A549 (cell line): ENCODE results near the gene AFF1. TPM values are rescaled to one million over a fixed set of nuclear protein-coding genes. Genes with fewer than 3 reads are reported as not detected.

ENCODE experiments used
- ATAC-seq, 2 experiments: fragments of 200-7000 bp in 1 of 2; fragments of >200 bp in 1 of 2; cut with Nextera tagmentation in 1 of 2; cut with Tn5 transposase in 1 of 2; 3 replicates each; pipeline versions ENCODE4 v1.8.0 to v1.9.1; 2018 to 2020; ENCODE audit warnings: mild to moderate bottlenecking in 1 of 2, moderate library complexity in 1 of 2
- CTCF ChIA-PET: fragments of 300-600 bp; sonication (Branson Sonifier 250); formaldehyde crosslinking; extraction: SDS; loops from one replicate; lab custom pipeline; 2021; ENCODE audit warnings: antibody characterized with exemption, inconsistent platforms; lab: Yijun Ruan, JAX
- POLR2A ChIA-PET: fragments of 350-600 bp; formaldehyde crosslinking; extraction: SDS; loops from one replicate; lab custom pipeline; 2021; ENCODE audit warnings: antibody characterized with exemption, inconsistent platforms; lab: Yijun Ruan, JAX
- DNase-seq, 2 experiments: peaks; one replicate each; pipeline versions ENCODE4 v3.0.0 to v3.0.0-alpha.2; 2011 to 2016; ENCODE audit warnings: low read depth in 1 of 2, low spot score in 1 of 2
- FAIRE-seq: peaks from 2 replicates; lab custom pipeline; 2011; peaks lifted over from hg19 to GRCh38; lab: Jason Lieb, UNC
- H3K27ac ChIP-seq, 2 experiments: fragments of >200 bp; sonication (Bioruptor Twin); formaldehyde crosslinking; 3 replicates each; pipeline ENCODE4 v1.5.1; 2016 to 2017
- H3K4me1 ChIP-seq: fragments of >200 bp; sonication (Bioruptor Twin); formaldehyde crosslinking; 3 replicates; pipeline ENCODE4 v1.6.1; 2016
- H3K4me2 ChIP-seq: fragments of >200 bp; sonication (Bioruptor Twin); formaldehyde crosslinking; 3 replicates; pipeline ENCODE4 v1.6.1; 2016
- H3K4me3 ChIP-seq: fragments of >200 bp; sonication (Bioruptor Twin); formaldehyde crosslinking; 3 replicates; pipeline ENCODE4 v1.5.1; 2016
- H3K9me3 ChIP-seq: fragments of >200 bp; sonication (Bioruptor Twin); formaldehyde crosslinking; 3 replicates; pipeline ENCODE4 v1.6.1; 2016
- BHLHE40 ChIP-seq: IDR thresholded peaks from 2 replicates; pipeline ENCODE4 v1.6.1; 2012; ENCODE audit warnings: low read depth, low read length, inconsistent platforms
- CHD4 ChIP-seq: fragments of 200-600 bp; sonication (generic); IDR thresholded peaks from 2 replicates; pipeline ENCODE4 v1.6.1; 2016; ENCODE audit warnings: antibody characterized with exemption, mild to moderate bottlenecking, borderline replicate concordance
- ESRRA ChIP-seq: fragments of 150-350 bp; IDR thresholded peaks from 2 replicates; pipeline ENCODE4 v1.6.1; 2014; ENCODE audit warnings: mild to moderate bottlenecking, low read length, borderline replicate concordance
- HEYL ChIP-seq: fragments of 250-450 bp; sonication (Bioruptor Pico); IDR thresholded peaks from 2 replicates; pipeline ENCODE4 v1.8.0; 2021; ENCODE audit warnings: mild to moderate bottlenecking, moderate library complexity
- HOXA7 ChIP-seq: fragments of 250-450 bp; sonication (Bioruptor Pico); IDR thresholded peaks from 2 replicates; pipeline ENCODE4 v1.5.0; 2020; ENCODE audit warnings: mild to moderate bottlenecking, moderate library complexity
- HOXB5 ChIP-seq: fragments of 250-450 bp; sonication (Bioruptor Pico); IDR thresholded peaks from 2 replicates; pipeline ENCODE4 v1.5.0; 2020; ENCODE audit warnings: mild to moderate bottlenecking, moderate library complexity
- JUNB ChIP-seq: fragments of >200 bp; sonication (Bioruptor Twin); formaldehyde crosslinking; IDR thresholded peaks from 2 replicates; pipeline ENCODE4 v1.6.1; 2016
- KDM1A ChIP-seq: fragments of 200-600 bp; sonication (generic); IDR thresholded peaks from 2 replicates; pipeline ENCODE4 v1.6.1; 2016; ENCODE audit warnings: low read depth, mild to moderate bottlenecking
- MAZ ChIP-seq: fragments of 150-350 bp; IDR thresholded peaks from 2 replicates; pipeline ENCODE4 v1.6.1; 2014; ENCODE audit warnings: antibody characterized with exemption, low read depth, low read length, borderline replicate concordance
- POLR2AphosphoS2 ChIP-seq: conservative IDR thresholded peaks from 2 replicates; pipeline ENCODE4 v1.6.1; 2012; ENCODE audit warnings: low read length, improper control_type of control experiment, inconsistent platforms
- RAD21 ChIP-seq, 2 experiments: fragments of >200 bp in 1 of 2; sonication (Bioruptor Twin) in 1 of 2; formaldehyde crosslinking in 1 of 2; IDR thresholded peaks in 1 of 2; conservative IDR thresholded peaks in 1 of 2; 2 replicates in 1 of 2; 3 replicates in 1 of 2; pipeline ENCODE4 v1.6.1; 2012 to 2018; ENCODE audit warnings: inconsistent platforms in 1 of 2
- RARB ChIP-seq: fragments of 250-450 bp; sonication (Bioruptor Pico); IDR thresholded peaks from 2 replicates; pipeline ENCODE4 v1.8.0; 2021; ENCODE audit warnings: mild to moderate bottlenecking, moderate library complexity
- RNF2 ChIP-seq: fragments of 200-600 bp; sonication (generic); IDR thresholded peaks from 2 replicates; pipeline ENCODE4 v1.6.1; 2016; ENCODE audit warnings: low read depth, mild to moderate bottlenecking, antibody characterized with exemption, moderate library complexity, borderline replicate concordance
- ZFP36 ChIP-seq: fragments of 450-650 bp; IDR thresholded peaks from 2 replicates; pipeline ENCODE4 v1.6.1; 2014; ENCODE audit warnings: borderline replicate concordance; ENCODE audit not compliant: partially characterized antibody
- WGBS: methylation state at CpG from one replicate; pipeline ENCODE4 v1.1.6; 2017; ENCODE audit errors: missing lambda C conversion rate; 5-methylcytosine and 5-hydroxymethylcytosine counted together
- polyA plus RNA-seq, 4 experiments: library from polyadenylated mRNA; depleted of rRNA in 3 of 4; stranded (reverse); fragments of >200 nt; fragmentation: RNase III in 1 of 4; extraction: RNeasy Plus Mini Kit Qiagen cat#74134 plus additional on column Dnase treatment in 1 of 4; gene quantifications; 2 replicates in 3 of 4; 3 replicates in 1 of 4; pipeline ENCODE4 v1.2.3, GENCODE V29; 2011 to 2017
- TF ChIP-seq, protein P1 (sequence below): fragments of 200-600 bp; sonication (generic); IDR thresholded peaks from 2 replicates; pipeline ENCODE4 v1.6.1; 2016; ENCODE audit warnings: antibody characterized with exemption, mild to moderate bottlenecking, moderate library complexity
- TF ChIP-seq, protein P2 (sequence below): IDR thresholded peaks from 2 replicates; pipeline ENCODE4 v1.6.1; 2012; ENCODE audit warnings: low read depth, borderline replicate concordance
- TF ChIP-seq, protein P3 (sequence below): IDR thresholded peaks from 2 replicates; pipeline ENCODE4 v1.6.1; 2012
- TF ChIP-seq, protein P4 (sequence below): fragments of >200 bp; sonication (Bioruptor Twin); formaldehyde crosslinking; IDR thresholded peaks from 3 replicates; pipeline ENCODE4 v1.6.1; 2016

AFF1 gene
- polyA plus RNA-seq, 2 of the 4 experiments (the other 2 are of a cell fraction): 13.7 to 15.4 TPM

DNA sequence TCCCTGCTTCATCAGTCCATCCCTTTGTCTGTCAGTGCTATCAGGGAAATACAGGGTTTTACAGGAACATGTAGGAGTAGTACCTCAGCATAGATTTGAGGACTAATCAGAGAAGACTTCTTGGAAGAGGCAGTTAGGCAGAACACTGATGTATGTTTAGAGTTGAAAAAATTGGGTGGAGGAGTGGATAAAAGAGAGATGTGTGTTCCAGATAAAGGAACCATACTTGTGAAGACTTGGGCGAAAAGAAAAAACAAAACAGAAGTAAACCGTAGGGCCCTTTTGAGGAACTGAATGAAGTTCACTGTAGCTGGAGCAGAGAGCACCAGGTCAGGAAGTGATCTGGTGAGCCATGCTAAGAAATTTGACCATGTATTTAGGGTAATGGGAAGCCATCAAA is 32.3 kb downstream of the AFF1 start:
- POLR2A ChIA-PET: no interaction called here
- WGBS: 94% methylated on average over 2 of the region's 2 CpGs
- Histone ChIP-seq H3K27ac (no peak overlapping the region), H3K4me2 (no peak overlapping the region), H3K4me1 (peaks cover 51% of the 10 kb centered on the region), H3K9me3 (no peaks in the 10 kb centered on the region), H3K4me3 (no peak overlapping the region)
- no peak for TF ChIP-seq CHD4
- ATAC-seq: no peak
- CTCF ChIA-PET: no interaction called here
- no peak for DNase-seq
- FAIRE-seq: no peak

DNA sequence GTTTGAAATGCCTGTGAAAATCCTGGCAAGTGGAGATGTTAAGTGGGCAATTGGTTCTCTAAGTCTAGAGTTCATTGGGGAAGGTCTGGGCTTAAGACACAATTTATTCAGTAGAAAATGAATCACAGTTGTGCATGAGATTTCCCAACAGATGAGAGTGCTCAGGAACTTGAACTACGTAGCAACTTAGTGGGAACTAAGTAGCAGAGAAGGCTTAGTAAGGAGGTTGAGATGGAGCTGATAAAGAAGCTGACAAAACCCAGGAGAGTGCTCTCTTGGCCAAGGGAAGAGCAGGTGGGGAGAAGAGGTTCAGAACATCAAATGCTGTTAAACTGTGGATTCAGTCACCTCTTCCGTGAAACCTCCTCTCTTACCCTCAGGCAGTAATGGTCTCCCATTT is 33.0 kb downstream of the AFF1 start:
- ATAC-seq (no peak), FAIRE-seq (no peak), DNase-seq (no peak)
- WGBS: 89% methylated on average over 2 of the region's 2 CpGs
- POLR2A ChIA-PET: no interaction called here
- Histone ChIP-seq H3K4me2 (no peak overlapping the region), H3K4me1 (peaks cover 54% of the 10 kb centered on the region), H3K9me3 (no peaks in the 10 kb centered on the region), H3K4me3 (no peak overlapping the region), H3K27ac (no peak overlapping the region)
- CTCF ChIA-PET: no interaction called here
- TF ChIP-seq HOXA7 (no peak), POLR2AphosphoS2 (no peak), HOXB5 (no peak), RNF2 (no peak), RAD21 (conservative IDR thresholded peaks at IDR 0.05 in 1 of 2, IDR thresholded peaks at IDR 0.05 in 1 of 2) (no peak), ZFP36 (no peak), BHLHE40 (no peak), RARB (CRISPR knock-in tag) (no peak), KDM1A (no peak), JUNB (no peak), MAZ (no peak), ESRRA (no peak), CHD4 (no peak)
- TF ChIP-seq, protein P1, sequence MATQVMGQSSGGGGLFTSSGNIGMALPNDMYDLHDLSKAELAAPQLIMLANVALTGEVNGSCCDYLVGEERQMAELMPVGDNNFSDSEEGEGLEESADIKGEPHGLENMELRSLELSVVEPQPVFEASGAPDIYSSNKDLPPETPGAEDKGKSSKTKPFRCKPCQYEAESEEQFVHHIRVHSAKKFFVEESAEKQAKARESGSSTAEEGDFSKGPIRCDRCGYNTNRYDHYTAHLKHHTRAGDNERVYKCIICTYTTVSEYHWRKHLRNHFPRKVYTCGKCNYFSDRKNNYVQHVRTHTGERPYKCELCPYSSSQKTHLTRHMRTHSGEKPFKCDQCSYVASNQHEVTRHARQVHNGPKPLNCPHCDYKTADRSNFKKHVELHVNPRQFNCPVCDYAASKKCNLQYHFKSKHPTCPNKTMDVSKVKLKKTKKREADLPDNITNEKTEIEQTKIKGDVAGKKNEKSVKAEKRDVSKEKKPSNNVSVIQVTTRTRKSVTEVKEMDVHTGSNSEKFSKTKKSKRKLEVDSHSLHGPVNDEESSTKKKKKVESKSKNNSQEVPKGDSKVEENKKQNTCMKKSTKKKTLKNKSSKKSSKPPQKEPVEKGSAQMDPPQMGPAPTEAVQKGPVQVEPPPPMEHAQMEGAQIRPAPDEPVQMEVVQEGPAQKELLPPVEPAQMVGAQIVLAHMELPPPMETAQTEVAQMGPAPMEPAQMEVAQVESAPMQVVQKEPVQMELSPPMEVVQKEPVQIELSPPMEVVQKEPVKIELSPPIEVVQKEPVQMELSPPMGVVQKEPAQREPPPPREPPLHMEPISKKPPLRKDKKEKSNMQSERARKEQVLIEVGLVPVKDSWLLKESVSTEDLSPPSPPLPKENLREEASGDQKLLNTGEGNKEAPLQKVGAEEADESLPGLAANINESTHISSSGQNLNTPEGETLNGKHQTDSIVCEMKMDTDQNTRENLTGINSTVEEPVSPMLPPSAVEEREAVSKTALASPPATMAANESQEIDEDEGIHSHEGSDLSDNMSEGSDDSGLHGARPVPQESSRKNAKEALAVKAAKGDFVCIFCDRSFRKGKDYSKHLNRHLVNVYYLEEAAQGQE: no peak
- TF ChIP-seq, protein P2, sequence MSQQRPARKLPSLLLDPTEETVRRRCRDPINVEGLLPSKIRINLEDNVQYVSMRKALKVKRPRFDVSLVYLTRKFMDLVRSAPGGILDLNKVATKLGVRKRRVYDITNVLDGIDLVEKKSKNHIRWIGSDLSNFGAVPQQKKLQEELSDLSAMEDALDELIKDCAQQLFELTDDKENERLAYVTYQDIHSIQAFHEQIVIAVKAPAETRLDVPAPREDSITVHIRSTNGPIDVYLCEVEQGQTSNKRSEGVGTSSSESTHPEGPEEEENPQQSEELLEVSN: no peak

DNA sequence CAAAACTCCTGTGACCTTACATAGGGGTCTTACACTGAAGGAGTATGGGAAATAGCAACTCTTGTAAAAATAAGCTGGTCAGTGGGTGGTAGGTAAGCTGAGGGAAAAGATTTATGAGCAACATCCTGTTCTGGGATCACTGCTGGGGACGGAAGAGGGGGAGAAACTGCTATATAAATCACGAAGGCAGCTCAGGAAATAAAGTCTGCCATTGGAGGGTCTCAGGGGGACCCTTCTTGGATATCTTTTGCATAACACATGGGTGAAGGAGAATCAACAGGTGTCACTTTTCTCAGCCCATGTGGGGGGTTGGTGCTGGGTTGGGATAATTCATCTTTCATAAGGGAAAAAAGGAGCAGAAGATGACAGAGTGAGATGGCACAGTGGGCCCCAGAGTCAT is 33.7 kb downstream of the AFF1 start:
- TF ChIP-seq, protein P3, sequence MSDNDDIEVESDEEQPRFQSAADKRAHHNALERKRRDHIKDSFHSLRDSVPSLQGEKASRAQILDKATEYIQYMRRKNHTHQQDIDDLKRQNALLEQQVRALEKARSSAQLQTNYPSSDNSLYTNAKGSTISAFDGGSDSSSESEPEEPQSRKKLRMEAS: no peak
- no peak for TF ChIP-seq HEYL (CRISPR knock-in tag)
- TF ChIP-seq, protein P4, sequence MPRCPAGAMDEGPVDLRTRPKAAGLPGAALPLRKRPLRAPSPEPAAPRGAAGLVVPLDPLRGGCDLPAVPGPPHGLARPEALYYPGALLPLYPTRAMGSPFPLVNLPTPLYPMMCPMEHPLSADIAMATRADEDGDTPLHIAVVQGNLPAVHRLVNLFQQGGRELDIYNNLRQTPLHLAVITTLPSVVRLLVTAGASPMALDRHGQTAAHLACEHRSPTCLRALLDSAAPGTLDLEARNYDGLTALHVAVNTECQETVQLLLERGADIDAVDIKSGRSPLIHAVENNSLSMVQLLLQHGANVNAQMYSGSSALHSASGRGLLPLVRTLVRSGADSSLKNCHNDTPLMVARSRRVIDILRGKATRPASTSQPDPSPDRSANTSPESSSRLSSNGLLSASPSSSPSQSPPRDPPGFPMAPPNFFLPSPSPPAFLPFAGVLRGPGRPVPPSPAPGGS: no peak
- no peak for ATAC-seq
- FAIRE-seq: no peak
- WGBS: 93% methylated on average over 2 of the region's 2 CpGs
- ChIA-PET CTCF (interaction anchor here (0.9 to 1.7 kb wide), 2 partner anchors 10 to 47 kb away, joined by 5 to 6 read pairs; no protein-coding TSS in a partner anchor), POLR2A (no interaction called here)
- no peak for DNase-seq
- Histone ChIP-seq H3K9me3 (no peaks in the 10 kb centered on the region), H3K27ac (no peak overlapping the region), H3K4me3 (no peak overlapping the region), H3K4me1 (peaks cover 56% of the 10 kb centered on the region), H3K4me2 (no peak overlapping the region)
